ENCODE measurements around the gene PAX6.

- TF ChIP-seq CTCF (optimal IDR thresholded peaks at IDR 0.05 in 1 of 3, IDR thresholded peaks at IDR 0.05 in 1 of 3, conservative IDR thresholded peaks at IDR 0.05 in 1 of 3; ENCODE audit: extremely low read depth in 1 of 3, insufficient read depth in 2 of 3, low read length in 3 of 3) (no peak), EZH2 (IDR thresholded peaks at IDR 0.05; ENCODE audit: low read length) (peak; percentile 77)
These were observed 9.3 kb upstream of the PAX6 start for GRCh38 chr11:31820438-31820818.

Measured in keratinocyte (primary cell).